Measurements from ENCODE around the gene APOBEC4. TPM values are rescaled to one million over a fixed set of nuclear protein-coding genes. Genes with fewer than 3 reads are reported as not detected.

APOBEC4 gene
- total RNA-seq, 1 experiment from 2014 or later = not detected

GRCh38 chr1:183633676-183634343, 19.3 kb downstream of the APOBEC4 start:
- H3K4me1 Mint-ChIP-seq (ENCODE audit: insufficient read depth, unreplicated experiment) = peaks cover 21% of the 10 kb centered on the region
- H3K27me3 Mint-ChIP-seq (ENCODE audit: insufficient read depth, unreplicated experiment) = no peaks in the 10 kb centered on the region
- peak overlapping the region; percentile 11 for H3K27ac Mint-ChIP-seq (ENCODE audit: low read depth, unreplicated experiment)
- POLR2A ChIA-PET = interaction anchor here (0.6 to 7.4 kb wide), 26 partner anchors 8 to 1855 kb away, joined by 3 to 67 read pairs (median 4); partner anchors contain the start of genes SMG7 and TSEN15
- peak; percentile 66 for TF ChIP-seq CTCF (IDR thresholded peaks at IDR 0.05; ENCODE audit: unreplicated experiment)
- no peaks in the 10 kb centered on the region for H3K9me3 Mint-ChIP-seq (ENCODE audit: unreplicated experiment)
- CTCF ChIA-PET = interaction anchor here (0.6 to 4.8 kb wide), 29 partner anchors 7 to 1697 kb away, joined by 3 to 32 read pairs (median 4); no protein-coding TSS in a partner anchor
- TSS peak; percentile 69 for BruUV-seq (replicated peaks)
- intact Hi-C loops (cut with micrococcal nuclease) = loop anchor here (1.0 to 10.0 kb wide), 3 partner anchors 25 to 751 kb away; partner anchors contain the start of genes C1orf21 and SMG7
- H3K36me3 Mint-ChIP-seq (ENCODE audit: insufficient read depth, unreplicated experiment) = peaks cover 41% of the 10 kb centered on the region
- peak overlapping the region; percentile 100 for H3K4me3 Mint-ChIP-seq (ENCODE audit: unreplicated experiment)
- DNase-seq (ENCODE audit: unreplicated experiment) = peak; percentile 89

- peak overlapping the region; percentile 11 for H3K27ac Mint-ChIP-seq (ENCODE audit: low read depth, unreplicated experiment)
- no peak for DNase-seq (ENCODE audit: unreplicated experiment)
- POLR2A ChIA-PET = interaction anchor here (0.6 to 7.4 kb wide), 15 partner anchors 12 to 425 kb away, joined by 3 to 67 read pairs (median 4); partner anchors contain the start of gene SMG7
Measured at GRCh38 chr1:183632964-183633363, 20.2 kb downstream of the APOBEC4 start.

GRCh38 chr1:183632114-183632513, 21.0 kb downstream of the APOBEC4 start:
- H3K4me3 Mint-ChIP-seq (ENCODE audit: unreplicated experiment) = peak overlapping the region; percentile 100
- H3K36me3 Mint-ChIP-seq (ENCODE audit: insufficient read depth, unreplicated experiment) = peaks cover 57% of the 10 kb centered on the region
- intact Hi-C loops (cut with micrococcal nuclease) = loop anchor here (10.0 kb wide), 1 partner anchor 753 kb away; the partner anchor contains the start of gene C1orf21
- CTCF ChIA-PET = interaction anchor here (0.6 to 4.8 kb wide), 13 partner anchors 8 to 1036 kb away, joined by 3 to 32 read pairs (median 8); no protein-coding TSS in a partner anchor
- TF ChIP-seq CTCF (IDR thresholded peaks at IDR 0.05; ENCODE audit: unreplicated experiment) = no peak
- H3K4me1 Mint-ChIP-seq (ENCODE audit: insufficient read depth, unreplicated experiment) = peaks cover 28% of the 10 kb centered on the region
- no peaks in the 10 kb centered on the region for H3K27me3 Mint-ChIP-seq (ENCODE audit: insufficient read depth, unreplicated experiment)
- POLR2A ChIA-PET = interaction anchor here (0.6 to 7.4 kb wide), 9 partner anchors 11 to 454 kb away, joined by 3 to 67 read pairs (median 4); partner anchors contain the start of gene SMG7
- no TSS peak for BruUV-seq (replicated peaks)
- H3K9me3 Mint-ChIP-seq (ENCODE audit: unreplicated experiment) = no peaks in the 10 kb centered on the region
- DNase-seq (ENCODE audit: unreplicated experiment) = peak; percentile 68
- H3K27ac Mint-ChIP-seq (ENCODE audit: low read depth, unreplicated experiment) = no peak overlapping the region

More at GRCh38 chr1:183632964-183633363, 20.2 kb downstream of the APOBEC4 start:
- no peak for TF ChIP-seq CTCF (IDR thresholded peaks at IDR 0.05; ENCODE audit: unreplicated experiment)
- CTCF ChIA-PET = interaction anchor here (0.6 to 4.8 kb wide), 19 partner anchors 9 to 1696 kb away, joined by 3 to 32 read pairs (median 6); no protein-coding TSS in a partner anchor
- peaks cover 28% of the 10 kb centered on the region for H3K4me1 Mint-ChIP-seq (ENCODE audit: insufficient read depth, unreplicated experiment)
- H3K4me3 Mint-ChIP-seq (ENCODE audit: unreplicated experiment) = peak overlapping the region; percentile 100
- peaks cover 50% of the 10 kb centered on the region for H3K36me3 Mint-ChIP-seq (ENCODE audit: insufficient read depth, unreplicated experiment)
- H3K27me3 Mint-ChIP-seq (ENCODE audit: insufficient read depth, unreplicated experiment) = no peaks in the 10 kb centered on the region
- intact Hi-C loops (cut with micrococcal nuclease) = loop anchor here (1.0 to 10.0 kb wide), 3 partner anchors 24 to 752 kb away; partner anchors contain the start of genes C1orf21 and SMG7
- no peaks in the 10 kb centered on the region for H3K9me3 Mint-ChIP-seq (ENCODE audit: unreplicated experiment)
- BruUV-seq (replicated peaks) = no TSS peak

- no peak for TF ChIP-seq CTCF (IDR thresholded peaks at IDR 0.05; ENCODE audit: unreplicated experiment)
- BruUV-seq (replicated peaks) = no TSS peak
- CTCF ChIA-PET = interaction anchor here (1.1 to 4.8 kb wide), 7 partner anchors 8 to 396 kb away, joined by 3 to 32 read pairs (median 12); no protein-coding TSS in a partner anchor
- no peaks in the 10 kb centered on the region for H3K9me3 Mint-ChIP-seq (ENCODE audit: unreplicated experiment)
- intact Hi-C loops (cut with micrococcal nuclease) = loop anchor here (10.0 kb wide), 1 partner anchor 754 kb away; the partner anchor contains the start of gene C1orf21
- peaks cover 20% of the 10 kb centered on the region for H3K4me1 Mint-ChIP-seq (ENCODE audit: insufficient read depth, unreplicated experiment)
- H3K27ac Mint-ChIP-seq (ENCODE audit: low read depth, unreplicated experiment) = peak overlapping the region; percentile 7
- POLR2A ChIA-PET = interaction anchor here (1.7 to 7.4 kb wide), 3 partner anchors 10 to 160 kb away, joined by 6 to 67 read pairs (median 64); partner anchors contain the start of gene SMG7
- H3K27me3 Mint-ChIP-seq (ENCODE audit: insufficient read depth, unreplicated experiment) = no peaks in the 10 kb centered on the region
- DNase-seq (ENCODE audit: unreplicated experiment) = peak; percentile 20
- peak overlapping the region; percentile 51 for H3K4me3 Mint-ChIP-seq (ENCODE audit: unreplicated experiment)
- peaks cover 65% of the 10 kb centered on the region for H3K36me3 Mint-ChIP-seq (ENCODE audit: insufficient read depth, unreplicated experiment)
Measured at GRCh38 chr1:183630748-183631147, 22.4 kb downstream of the APOBEC4 start.
